Activated T-cell treated with anti-CD3 and anti-CD28 coated beads, Interleukin-2, amount 50 U/mL, for 1 hour (primary cell): ENCODE results near the gene CFC1B.
"Not testable (repeated sequence)": the region's sequence is repeated elsewhere in the genome, so short reads cannot be mapped to it uniquely, and the experiment has no call there.

Source experiments
- DNase-seq: peaks from one replicate; pipeline ENCODE4 v3.0.0-alpha.2; 2020

The CFC1B gene

GRCh38 chr2:130571929-130572328 lies 50.9 kb downstream of the CFC1B start:
- not testable (repeated sequence) for DNase-seq

GRCh38 chr2:130574230-130574629 lies 53.2 kb downstream of the CFC1B start:
- not testable (repeated sequence) for DNase-seq

- not testable (repeated sequence) for DNase-seq
Observed at GRCh38 chr2:130576209-130576784, 55.3 kb downstream of the CFC1B start.

GRCh38 chr2:130577559-130577958 lies 56.5 kb downstream of the CFC1B start:
- not testable (repeated sequence) for DNase-seq
